Stimulated activated memory B cell treated with anti-CD40 and anti-IgM and Interleukin-4, amounts not matched to agents 10 μg/mL and 1 μg/mL and 100 μg/mL, for 72 hours (primary cell): Measurements from ENCODE around the gene BZW2.

Experiments
- ATAC-seq: fragments of 150-1000 bp; cut with Tn5 transposase; 2 replicates; pipeline ENCODE4 v1.10.0; 2021
- H3K27ac Mint-ChIP-seq: one replicate; pipeline ENCODE4 v1.8.0; 2022; ENCODE audit warnings: mild to moderate bottlenecking, mixed read lengths
- H3K27me3 Mint-ChIP-seq: one replicate; pipeline ENCODE4 v1.8.0; 2022; ENCODE audit warnings: mixed read lengths
- H3K36me3 Mint-ChIP-seq: one replicate; pipeline ENCODE4 v1.8.0; 2022; ENCODE audit warnings: mixed read lengths
- H3K4me1 Mint-ChIP-seq: one replicate; pipeline ENCODE4 v1.8.0; 2022; ENCODE audit warnings: mixed read lengths
- H3K4me3 Mint-ChIP-seq: one replicate; pipeline ENCODE4 v1.8.0; 2022; ENCODE audit warnings: mild to moderate bottlenecking, moderate library complexity, mixed read lengths
- H3K9me3 Mint-ChIP-seq: one replicate; pipeline ENCODE4 v1.8.0; 2022; ENCODE audit warnings: mixed read lengths

The BZW2 gene

GRCh38 chr7:16739863-16740622 lies 94.1 kb downstream of the BZW2 start:
- H3K9me3 Mint-ChIP-seq = no peaks in the 10 kb centered on the region
- H3K4me3 Mint-ChIP-seq = no peak overlapping the region
- no peaks in the 10 kb centered on the region for H3K27me3 Mint-ChIP-seq
- no peak overlapping the region for H3K27ac Mint-ChIP-seq
- H3K36me3 Mint-ChIP-seq = no peaks in the 10 kb centered on the region
- no peak for ATAC-seq
- peaks cover 7% of the 10 kb centered on the region for H3K4me1 Mint-ChIP-seq

GRCh38 chr7:16740623-16740953 lies 94.6 kb downstream of the BZW2 start:
- no peak overlapping the region for H3K4me3 Mint-ChIP-seq
- no peaks in the 10 kb centered on the region for H3K36me3 Mint-ChIP-seq
- ATAC-seq = no peak
- H3K4me1 Mint-ChIP-seq = peaks cover 2% of the 10 kb centered on the region
- no peaks in the 10 kb centered on the region for H3K9me3 Mint-ChIP-seq
- H3K27ac Mint-ChIP-seq = no peak overlapping the region
- no peaks in the 10 kb centered on the region for H3K27me3 Mint-ChIP-seq

- no peak overlapping the region for H3K4me3 Mint-ChIP-seq
- no peaks in the 10 kb centered on the region for H3K4me1 Mint-ChIP-seq
- H3K27ac Mint-ChIP-seq = no peak overlapping the region
- no peak for ATAC-seq
- H3K27me3 Mint-ChIP-seq = no peaks in the 10 kb centered on the region
- H3K9me3 Mint-ChIP-seq = no peaks in the 10 kb centered on the region
- no peaks in the 10 kb centered on the region for H3K36me3 Mint-ChIP-seq
Observed at GRCh38 chr7:16740996-16741395, 95.0 kb downstream of the BZW2 start.

- H3K27ac Mint-ChIP-seq = no peak overlapping the region
- no peaks in the 10 kb centered on the region for H3K36me3 Mint-ChIP-seq
- H3K4me3 Mint-ChIP-seq = no peak overlapping the region
- H3K27me3 Mint-ChIP-seq = no peaks in the 10 kb centered on the region
- H3K4me1 Mint-ChIP-seq = no peaks in the 10 kb centered on the region
- H3K9me3 Mint-ChIP-seq = no peaks in the 10 kb centered on the region
- ATAC-seq = no peak
Observed at GRCh38 chr7:16741676-16742075, 95.7 kb downstream of the BZW2 start.

GRCh38 chr7:16742547-16742946 lies 96.6 kb downstream of the BZW2 start:
- ATAC-seq = no peak
- no peaks in the 10 kb centered on the region for H3K4me1 Mint-ChIP-seq
- no peaks in the 10 kb centered on the region for H3K9me3 Mint-ChIP-seq
- H3K27me3 Mint-ChIP-seq = no peaks in the 10 kb centered on the region
- no peak overlapping the region for H3K27ac Mint-ChIP-seq
- H3K4me3 Mint-ChIP-seq = no peak overlapping the region
- no peaks in the 10 kb centered on the region for H3K36me3 Mint-ChIP-seq

- Mint-ChIP-seq H3K27me3 (no peaks in the 10 kb centered on the region), H3K4me3 (no peak overlapping the region), H3K4me1 (no peaks in the 10 kb centered on the region), H3K9me3 (no peaks in the 10 kb centered on the region), H3K27ac (no peak overlapping the region), H3K36me3 (no peaks in the 10 kb centered on the region)
- ATAC-seq = no peak
Observed at GRCh38 chr7:16743236-16743635, 97.3 kb downstream of the BZW2 start.

GRCh38 chr7:16744518-16745250 lies 98.7 kb downstream of the BZW2 start:
- Mint-ChIP-seq H3K4me1 (no peaks in the 10 kb centered on the region), H3K4me3 (no peak overlapping the region), H3K27ac (no peak overlapping the region), H3K36me3 (no peaks in the 10 kb centered on the region), H3K9me3 (no peaks in the 10 kb centered on the region), H3K27me3 (no peaks in the 10 kb centered on the region)
- no peak for ATAC-seq

- H3K4me1 Mint-ChIP-seq = no peaks in the 10 kb centered on the region
- no peak overlapping the region for H3K27ac Mint-ChIP-seq
- ATAC-seq = no peak
- no peaks in the 10 kb centered on the region for H3K9me3 Mint-ChIP-seq
- H3K4me3 Mint-ChIP-seq = no peak overlapping the region
- no peaks in the 10 kb centered on the region for H3K27me3 Mint-ChIP-seq
- no peaks in the 10 kb centered on the region for H3K36me3 Mint-ChIP-seq
Observed at GRCh38 chr7:16745645-16746044, 99.7 kb downstream of the BZW2 start.

- no peak overlapping the region for H3K27ac Mint-ChIP-seq
- ATAC-seq = no peak
Observed at GRCh38 chr7:16747102-16747501, 101.1 kb downstream of the BZW2 start.

GRCh38 chr7:16753102-16753931 lies 107.3 kb downstream of the BZW2 start, which contains the start of gene TSPAN13:
TSPAN13 (plus strand) TSS chr7:16753755; CDS start chr7:16753968, 213 bp downstream.
- H3K9me3 Mint-ChIP-seq = no peaks in the 10 kb centered on the region
- peak; percentile 95 for ATAC-seq
- H3K27ac Mint-ChIP-seq = peak within 1 kb of the TSS; percentile 87
- no peaks in the 10 kb centered on the region for H3K27me3 Mint-ChIP-seq
- H3K36me3 Mint-ChIP-seq = no peaks in the 10 kb centered on the region
- peaks cover 36% of the 10 kb centered on the region for H3K4me1 Mint-ChIP-seq
- H3K4me3 Mint-ChIP-seq = peak within 1 kb of the TSS; percentile 91

More at GRCh38 chr7:16747102-16747501, 101.1 kb downstream of the BZW2 start:
- Mint-ChIP-seq H3K27me3 (no peaks in the 10 kb centered on the region), H3K36me3 (no peaks in the 10 kb centered on the region), H3K4me1 (no peaks in the 10 kb centered on the region), H3K9me3 (no peaks in the 10 kb centered on the region), H3K4me3 (no peak overlapping the region)

- Mint-ChIP-seq H3K36me3 (no peaks in the 10 kb centered on the region), H3K4me3 (peak overlapping the region; percentile 91), H3K27me3 (no peaks in the 10 kb centered on the region), H3K4me1 (peaks cover 42% of the 10 kb centered on the region), H3K9me3 (no peaks in the 10 kb centered on the region), H3K27ac (peak overlapping the region; percentile 87)
- ATAC-seq = peak; percentile 62
Observed at GRCh38 chr7:16753932-16754855, 108.2 kb downstream of the BZW2 start.

- peaks cover 2% of the 10 kb centered on the region for H3K36me3 Mint-ChIP-seq
- H3K4me1 Mint-ChIP-seq = peaks cover 49% of the 10 kb centered on the region
- ATAC-seq = no peak
- peak overlapping the region; percentile 87 for H3K27ac Mint-ChIP-seq
- no peaks in the 10 kb centered on the region for H3K9me3 Mint-ChIP-seq
- peak overlapping the region; percentile 91 for H3K4me3 Mint-ChIP-seq
- H3K27me3 Mint-ChIP-seq = no peaks in the 10 kb centered on the region
Observed at GRCh38 chr7:16754856-16755317, 108.9 kb downstream of the BZW2 start.

GRCh38 chr7:16755397-16755796 lies 109.4 kb downstream of the BZW2 start:
- Mint-ChIP-seq H3K9me3 (no peaks in the 10 kb centered on the region), H3K4me3 (peak overlapping the region; percentile 91), H3K4me1 (peaks cover 54% of the 10 kb centered on the region), H3K27me3 (no peaks in the 10 kb centered on the region), H3K36me3 (peaks cover 7% of the 10 kb centered on the region), H3K27ac (no peak overlapping the region)
- no peak for ATAC-seq
